GM19239 (cell line): Measurements from ENCODE around the gene ZNF540.
A peak's percentile ranks its signal among the peaks of the same experiment; 100 is the strongest.
"Not testable (repeated sequence)": the region's sequence is repeated elsewhere in the genome, so short reads cannot be mapped to it uniquely, and the experiment has no call there.

Source experiments
- DNase-seq: peaks from one replicate; pipeline ENCODE4 v3.0.0; 2011; ENCODE audit warnings: low spot score; ENCODE audit not compliant: insufficient read length
- FAIRE-seq: peaks from 2 replicates; lab custom pipeline; 2011; peaks lifted over from hg19 to GRCh38; lab: Jason Lieb, UNC

ZNF540 gene

DNA sequence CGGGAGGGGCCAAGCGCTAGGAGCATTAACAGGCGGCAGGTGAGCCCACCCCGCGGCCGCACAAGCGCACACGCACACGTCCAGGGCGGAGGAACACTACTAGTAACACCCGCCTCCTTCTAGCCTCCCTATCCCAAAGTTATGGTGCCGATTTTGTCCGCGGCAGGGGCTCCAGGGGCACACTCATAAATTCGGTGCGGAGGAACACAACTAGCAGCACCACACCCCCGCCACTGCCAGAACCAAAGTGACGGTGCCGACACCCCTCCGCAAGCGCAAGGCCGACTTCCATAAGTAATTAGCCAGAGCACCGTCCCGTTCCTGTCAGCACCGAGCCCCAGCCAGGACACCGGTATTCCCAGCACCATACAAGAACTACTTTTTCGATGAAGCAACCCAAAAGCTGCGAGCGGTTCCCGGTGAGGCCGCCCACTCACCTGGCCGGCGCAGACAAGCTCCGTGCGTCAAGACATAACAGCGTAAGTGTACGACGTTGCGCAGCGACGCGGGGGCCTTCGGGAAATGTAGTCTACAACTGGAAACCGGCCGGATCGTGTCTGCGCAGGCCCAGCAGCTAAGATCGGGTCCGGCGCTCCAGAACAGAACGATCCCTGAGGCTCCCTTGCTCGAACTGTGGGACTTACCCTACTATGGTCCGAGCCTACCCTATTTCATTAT is at the start of gene ZNF540, which contains the start of gene ZNF571:
ZNF540 (plus strand) TSS at position 573 of the 678 bp plus-strand sequence. CDS start 3,572 bp downstream, outside the sequence.
ZNF571 (minus strand) TSS at position 489 of the 678 bp plus-strand sequence. CDS start 8,116 bp downstream, outside the sequence.
- DNase-seq (peak; percentile 52), FAIRE-seq (peak; percentile 92)

DNA sequence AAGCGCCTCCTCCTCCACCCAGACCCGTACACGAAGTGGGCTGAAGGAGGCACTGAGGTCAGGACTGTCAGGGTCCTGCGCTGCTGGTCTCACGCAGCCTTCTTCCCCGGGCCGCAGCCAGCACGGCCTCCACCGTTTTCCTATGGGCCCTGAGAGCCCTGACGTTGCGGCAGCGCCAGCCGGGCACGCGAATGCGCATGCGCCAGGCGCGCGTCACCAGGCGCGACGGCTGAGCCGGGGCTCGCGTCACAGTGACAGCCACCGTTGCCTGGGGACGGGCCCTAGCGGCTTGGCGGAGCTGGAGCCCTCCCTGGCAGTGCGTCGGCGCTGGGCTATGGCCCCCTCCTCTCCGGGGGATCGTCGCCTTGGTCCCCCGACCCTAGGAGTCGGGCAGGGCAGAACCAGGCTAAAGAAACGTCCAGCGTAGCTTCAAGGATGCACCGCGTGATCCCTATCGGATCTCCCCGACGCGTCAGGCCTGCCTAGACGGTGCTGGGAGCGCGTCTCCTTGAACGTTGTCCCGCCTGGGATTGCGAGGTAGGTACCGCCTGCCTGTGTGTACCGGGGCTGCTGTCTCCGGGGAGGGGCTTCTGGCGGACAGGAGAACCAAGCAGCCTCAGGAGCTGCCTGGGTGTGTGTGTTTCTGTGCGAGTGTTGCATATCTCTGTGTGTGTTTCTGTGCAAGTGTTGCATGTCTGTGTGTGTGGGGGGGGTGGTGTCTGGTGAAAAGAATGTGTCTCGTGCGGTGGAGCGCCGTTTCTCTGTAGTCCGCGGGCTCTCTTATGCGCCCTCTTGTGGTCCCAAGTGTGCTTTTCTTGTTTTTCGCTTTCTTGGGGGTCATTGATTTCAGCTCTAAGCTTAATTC is 43.3 kb upstream of the ZNF540 start:
- DNase-seq (no peak), FAIRE-seq (no peak)

DNA sequence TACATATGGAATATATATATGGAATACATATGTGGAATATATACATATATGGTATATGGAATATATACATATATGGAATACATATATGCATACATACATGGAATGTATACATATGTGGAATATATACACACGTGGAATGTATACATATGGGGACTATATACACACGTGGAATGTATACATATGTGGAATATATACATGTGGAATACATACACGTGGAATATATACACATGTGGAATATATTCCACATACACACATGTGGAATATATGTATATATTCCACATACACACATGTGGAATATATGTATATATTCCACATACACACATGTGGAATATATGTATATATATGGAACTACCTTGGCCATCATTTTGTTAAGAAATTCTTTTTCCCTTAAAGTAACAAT is 31.2 kb upstream of the ZNF540 start:
- no peak for FAIRE-seq
- DNase-seq, result no peak

DNA sequence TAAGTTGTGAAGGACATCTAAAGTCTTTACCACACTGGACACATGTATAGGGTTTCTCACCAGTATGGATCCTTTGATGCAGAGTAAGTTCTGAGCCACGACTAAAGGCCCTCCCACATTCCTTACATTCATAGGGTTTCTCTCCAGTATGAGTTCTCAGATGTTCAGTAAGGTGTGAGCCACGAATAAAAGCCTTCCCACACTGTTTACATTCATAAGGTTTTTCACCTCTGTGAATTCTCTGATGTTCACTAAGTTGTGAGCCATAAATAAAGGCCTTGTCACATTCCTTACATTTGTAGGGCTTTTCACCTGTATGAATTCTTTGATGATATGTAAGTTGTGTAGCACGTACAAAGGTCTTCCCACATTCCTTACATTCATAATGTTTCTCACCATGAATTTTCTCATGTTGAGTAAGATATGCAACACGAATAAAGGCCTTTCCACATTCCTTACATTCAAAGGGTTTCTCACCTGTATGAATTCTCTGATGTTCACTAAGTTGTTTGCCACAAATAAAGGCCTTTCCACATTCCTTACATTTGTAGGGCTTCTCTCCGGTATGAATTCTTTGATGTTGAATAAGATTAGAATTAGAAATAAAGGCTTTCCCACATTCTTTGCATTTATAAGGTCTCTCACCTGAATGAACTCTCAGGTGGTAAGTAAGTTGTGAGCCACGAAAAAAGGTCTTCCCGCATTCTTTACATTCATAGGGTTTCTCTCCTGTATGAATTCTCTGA is 29.9 kb upstream of the ZNF540 start:
- DNase-seq (no peak), FAIRE-seq (no peak)

DNA sequence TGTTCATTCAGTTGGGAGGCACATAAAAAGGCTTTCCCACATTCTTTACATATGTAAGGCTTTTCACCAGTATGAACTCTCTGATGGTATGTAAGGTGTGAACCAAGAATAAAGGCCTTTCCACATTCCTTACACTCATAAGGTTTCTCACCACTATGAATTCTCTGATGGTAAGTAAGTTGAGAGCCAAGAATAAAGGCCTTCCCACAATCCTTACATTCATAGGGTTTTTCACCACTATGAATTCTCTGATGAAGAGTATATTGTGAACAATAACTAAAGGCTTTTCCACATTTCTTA is 29.4 kb upstream of the ZNF540 start:
- no peak for FAIRE-seq
- no peak for DNase-seq

DNA sequence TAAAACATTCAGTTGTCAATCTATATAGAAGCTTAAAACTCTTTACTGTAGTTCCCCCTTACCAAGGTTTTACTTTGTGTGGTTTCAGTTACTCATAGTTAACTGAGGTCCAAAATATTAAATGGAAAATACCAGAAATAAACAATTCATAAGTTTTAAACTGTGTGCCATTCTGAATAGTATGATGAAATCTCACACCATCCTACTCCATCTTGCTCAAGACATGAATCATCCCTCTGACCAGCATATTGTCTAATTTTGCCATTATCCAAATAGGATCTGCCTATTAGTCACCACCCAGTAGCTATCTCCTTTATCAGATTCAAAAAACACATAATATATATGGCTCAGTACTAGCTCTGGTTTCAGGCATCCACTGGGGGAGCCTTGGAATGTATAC is 22.5 kb upstream of the ZNF540 start:
- FAIRE-seq, result no peak

DNA sequence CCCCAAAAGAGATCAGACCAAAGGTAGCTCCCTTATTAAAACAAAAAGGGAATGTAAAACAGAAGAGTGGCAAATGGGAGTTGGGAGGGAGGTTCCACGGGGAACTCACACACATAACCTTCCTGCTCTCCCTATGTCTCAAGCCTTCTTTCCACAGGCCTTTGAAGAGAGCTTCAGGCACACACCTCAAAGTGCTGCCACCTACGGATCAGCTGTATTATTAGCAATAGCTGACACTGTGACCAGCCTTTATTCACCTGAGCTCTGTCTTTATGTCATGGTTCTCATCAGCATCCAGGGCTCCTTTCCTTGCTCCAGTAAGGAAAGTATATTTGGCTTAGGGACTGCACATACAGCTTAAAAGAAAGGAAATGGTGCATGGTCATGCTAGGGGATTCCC is 11.3 kb upstream of the ZNF540 start:
- FAIRE-seq (no peak), DNase-seq (no peak)

More for the DNA sequence above, 22.5 kb upstream of the ZNF540 start:
- DNase-seq, result no peak

DNA sequence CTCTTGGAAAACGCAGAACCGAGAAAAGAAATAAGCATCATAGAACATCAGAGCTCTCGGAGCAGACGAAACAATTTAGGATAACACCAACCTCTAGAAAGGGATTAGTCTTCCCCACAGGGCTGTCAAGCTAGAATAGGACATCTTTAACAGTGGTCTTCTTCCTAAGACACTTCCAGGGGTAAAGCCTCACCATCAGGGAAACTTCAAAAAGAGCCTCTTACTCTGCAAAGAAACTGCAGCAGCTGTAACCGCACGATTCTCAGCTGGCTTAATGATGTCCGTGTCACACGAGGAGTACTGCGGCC is 726 bp upstream of the ZNF540 start:
- no peak for DNase-seq
- FAIRE-seq, result no peak

DNA sequence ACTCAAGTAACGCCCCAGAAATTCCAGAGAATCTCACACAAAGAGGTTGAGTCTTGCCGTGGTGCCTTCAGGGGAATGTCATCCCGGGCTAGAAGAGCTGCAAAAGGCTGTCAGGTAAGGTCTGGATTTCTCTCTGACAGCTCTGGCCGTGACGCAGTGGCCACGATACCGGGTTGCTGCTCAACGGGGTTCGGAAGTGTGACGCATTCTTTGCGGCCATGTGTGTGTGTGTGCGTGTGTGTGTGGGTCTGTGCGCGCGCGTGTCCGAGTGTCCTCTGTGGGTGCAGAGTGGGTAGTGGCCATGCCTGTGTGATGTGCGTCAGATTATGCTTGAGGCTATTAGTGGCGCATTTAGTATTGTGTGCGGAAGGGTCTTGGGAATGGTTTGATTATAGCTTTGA is 306 bp downstream of the ZNF540 start:
- no peak for FAIRE-seq
- DNase-seq, result no peak

DNA sequence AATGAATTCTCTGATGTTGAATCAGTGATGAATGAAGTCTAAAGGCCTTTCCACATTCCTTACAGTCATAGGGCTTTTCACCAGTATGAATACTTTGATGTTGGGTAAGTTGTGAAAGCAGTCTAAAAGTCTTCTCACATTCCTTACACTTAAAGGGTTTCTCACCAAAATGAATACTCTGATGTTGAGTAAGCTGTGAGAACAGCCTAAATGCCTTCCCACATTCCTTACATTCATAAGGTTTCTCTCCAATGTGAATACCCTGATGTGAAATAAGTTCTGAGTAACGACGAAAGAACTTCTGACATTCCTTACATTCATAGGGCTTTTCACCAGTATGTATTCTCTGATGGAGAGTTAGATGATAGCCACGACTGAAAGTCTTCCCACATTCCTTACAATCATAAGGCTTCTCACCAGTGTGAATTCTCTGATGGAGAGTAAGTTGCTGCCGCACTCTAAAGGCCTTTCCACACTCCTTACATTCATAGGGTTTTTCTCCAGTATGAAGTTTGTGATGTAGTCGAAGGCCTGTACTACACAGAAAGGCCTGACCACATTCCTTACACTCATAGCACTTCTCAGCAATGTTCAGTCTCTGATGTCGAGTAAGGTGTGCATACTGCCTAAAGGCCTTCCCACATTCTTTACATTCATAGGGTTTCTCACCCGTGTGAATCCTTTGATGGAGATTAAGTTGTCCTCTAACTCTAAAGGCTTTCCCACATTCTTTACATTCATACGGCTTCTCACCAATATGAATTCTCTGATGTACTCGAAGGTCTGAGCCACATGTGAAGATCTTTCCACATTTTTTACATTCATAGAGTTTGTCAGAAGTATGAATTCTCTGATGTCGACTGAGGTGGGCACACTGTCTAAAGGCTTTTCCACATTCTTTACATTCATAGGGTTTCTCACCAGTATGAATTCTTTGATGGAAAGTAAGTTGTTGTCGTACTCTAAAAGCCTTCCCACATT is 40.7 kb downstream of the ZNF540 start:
- no peak for FAIRE-seq
- no peak for DNase-seq

DNA sequence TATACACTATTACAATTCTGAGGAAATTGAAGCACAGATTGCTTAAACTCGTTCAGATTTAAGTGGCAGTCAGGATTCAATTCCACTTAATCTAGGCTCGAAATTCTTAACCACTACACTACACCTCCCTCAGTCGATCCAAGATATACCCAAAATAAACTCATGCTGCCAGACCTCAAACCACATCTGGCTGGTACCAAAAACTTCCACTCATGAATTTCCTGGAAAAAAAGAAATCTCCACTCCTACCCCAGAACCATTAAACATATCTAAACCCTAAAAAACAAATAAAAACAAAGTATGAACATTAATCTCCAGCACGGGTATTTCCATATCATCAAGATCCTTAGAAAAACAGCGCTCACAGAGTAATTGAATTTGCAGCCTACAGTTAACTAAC is 59.4 kb downstream of the ZNF540 start:
- DNase-seq, result no peak
- FAIRE-seq, result peak; percentile 45

DNA sequence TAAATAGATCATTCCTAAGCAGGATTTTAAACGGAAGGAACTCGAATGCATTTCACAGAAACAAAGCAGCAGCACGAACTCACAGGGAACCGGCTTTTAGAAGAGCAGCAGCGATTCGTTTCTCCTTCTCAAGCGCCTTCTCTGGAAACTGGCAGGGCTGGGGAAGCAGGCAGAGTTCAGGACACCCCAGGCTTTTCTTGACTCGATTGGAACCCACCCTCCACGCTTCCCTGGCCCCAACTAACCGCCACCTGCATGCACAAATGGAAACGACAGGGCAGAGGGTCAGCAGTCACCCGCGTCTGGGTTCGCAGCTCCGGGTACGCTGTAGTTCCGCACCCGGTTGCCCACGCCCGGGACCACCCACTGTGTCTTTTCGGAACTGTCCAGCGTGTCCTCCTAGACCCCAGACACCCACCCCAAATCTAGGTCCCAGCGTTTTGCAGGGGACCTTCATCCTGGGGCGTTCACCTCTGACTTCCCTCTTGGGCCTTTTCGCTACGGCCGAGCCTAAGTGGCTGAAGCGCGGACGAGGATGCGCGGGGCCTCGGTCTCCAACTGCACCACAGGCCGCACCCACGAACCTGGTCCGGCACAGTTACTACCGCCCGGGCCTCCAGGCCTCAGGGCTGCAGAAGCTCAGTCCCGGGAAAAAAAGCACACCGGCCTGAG is 60.1 kb downstream of the ZNF540 start:
- DNase-seq, result peak; percentile 28
- FAIRE-seq, result peak; percentile 72

DNA sequence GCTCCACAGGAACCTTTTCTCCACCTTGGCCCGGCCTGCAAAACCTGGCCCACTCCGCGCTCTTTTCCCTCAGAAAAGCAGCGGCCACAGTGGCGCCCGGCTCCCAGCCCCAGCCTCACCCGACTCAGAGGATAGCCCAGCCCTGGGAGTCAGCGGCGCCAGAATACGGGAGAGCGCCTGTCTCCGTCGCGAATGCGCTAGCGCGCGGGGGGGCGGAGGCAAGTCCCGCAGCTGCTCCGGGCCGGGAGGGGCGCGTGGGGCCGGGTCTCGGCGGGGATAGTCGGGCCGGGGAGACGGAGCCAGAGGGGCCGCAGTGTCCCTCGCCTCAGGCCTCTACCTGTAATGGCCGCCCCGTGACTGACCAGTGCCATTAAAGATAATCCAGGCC is 60.6 kb downstream of the ZNF540 start, which contains the start of gene ZFP30:
ZFP30 (minus strand) TSS at position 165 of the 388 bp plus-strand sequence. CDS start 7,643 bp downstream, outside the sequence.
- DNase-seq, result peak; percentile 44
- FAIRE-seq, result peak; percentile 83

DNA sequence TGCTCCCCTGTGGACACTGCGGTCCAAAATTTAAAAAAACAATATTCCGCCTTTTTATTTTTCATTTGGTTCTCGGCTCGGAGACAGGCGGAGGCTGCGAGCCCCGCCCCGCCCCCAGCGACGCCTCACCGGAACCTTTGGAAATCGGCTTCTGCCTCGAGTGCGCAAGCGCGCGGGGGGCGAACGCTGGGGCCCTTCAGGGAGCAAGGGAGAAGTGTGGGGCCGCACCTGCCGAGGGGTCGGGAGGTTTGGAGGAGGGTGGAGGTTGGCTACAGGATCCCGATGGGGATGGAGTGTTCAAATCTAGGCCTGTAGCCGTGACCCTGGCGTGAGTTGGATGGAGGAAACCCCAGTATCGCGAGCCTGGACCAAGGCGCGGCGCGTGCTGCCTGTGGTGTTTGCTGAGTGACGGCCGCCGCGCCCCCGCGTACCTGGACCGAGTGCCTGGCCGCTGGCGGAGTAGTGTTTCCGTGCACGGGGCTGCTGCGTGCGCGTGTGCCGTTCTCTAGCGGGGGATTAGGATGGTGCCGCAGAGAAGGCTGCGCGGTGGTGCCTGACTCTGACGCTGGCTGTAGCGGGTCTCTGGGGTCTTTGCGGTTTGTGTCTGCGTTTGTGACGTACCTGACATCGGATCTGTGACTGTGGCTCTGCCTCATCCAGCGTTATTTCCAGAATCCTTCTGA is 61.2 kb downstream of the ZNF540 start:
- FAIRE-seq, result peak; percentile 55
- peak; percentile 58 for DNase-seq

DNA sequence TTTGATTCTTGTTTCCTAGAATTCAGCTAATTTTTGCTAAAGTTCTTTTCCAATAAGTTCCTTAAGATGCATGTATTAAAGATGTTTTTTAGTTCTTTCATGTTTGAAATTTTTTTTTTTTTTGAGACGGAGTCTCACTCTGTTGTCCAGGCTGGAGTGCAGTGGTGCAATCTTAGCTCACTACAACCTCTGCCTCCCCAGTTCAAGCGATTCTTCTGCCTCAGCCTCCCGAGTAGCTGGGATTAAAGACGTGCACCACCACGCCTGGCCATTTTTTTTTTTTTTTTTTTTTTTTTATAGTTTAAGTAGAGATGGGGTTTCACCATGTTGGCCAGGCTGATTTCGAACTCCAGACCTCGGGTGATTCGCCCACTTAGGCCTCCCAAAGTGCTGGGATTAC is 62.5 kb downstream of the ZNF540 start:
- not testable (repeated sequence) for FAIRE-seq

More for the DNA sequence above, 62.5 kb downstream of the ZNF540 start:
- DNase-seq, result not testable (repeated sequence)
